DND-41 (cell line): ENCODE measurements around the gene SH3RF3.

Source experiments
- EZH2 ChIP-seq: IDR thresholded peaks from 3 replicates; pipeline ENCODE4 v1.6.1; 2012; ENCODE audit warnings: borderline replicate concordance, low read depth, mild to moderate bottlenecking, moderate library complexity, low read length, inconsistent platforms; ENCODE audit not compliant: severe bottlenecking
- TF ChIP-seq, protein P1 (sequence below): IDR thresholded peaks from 2 replicates; pipeline ENCODE4 v1.5.1; 2012; ENCODE audit warnings: borderline replicate concordance, low read length, moderate library complexity, mild to moderate bottlenecking; ENCODE audit not compliant: poor library complexity, severe bottlenecking; ENCODE audit errors: extremely low read depth

GRCh38 chr2:109195193-109196045 lies 66.4 kb downstream of the SH3RF3 start:
- TF ChIP-seq, protein P1, sequence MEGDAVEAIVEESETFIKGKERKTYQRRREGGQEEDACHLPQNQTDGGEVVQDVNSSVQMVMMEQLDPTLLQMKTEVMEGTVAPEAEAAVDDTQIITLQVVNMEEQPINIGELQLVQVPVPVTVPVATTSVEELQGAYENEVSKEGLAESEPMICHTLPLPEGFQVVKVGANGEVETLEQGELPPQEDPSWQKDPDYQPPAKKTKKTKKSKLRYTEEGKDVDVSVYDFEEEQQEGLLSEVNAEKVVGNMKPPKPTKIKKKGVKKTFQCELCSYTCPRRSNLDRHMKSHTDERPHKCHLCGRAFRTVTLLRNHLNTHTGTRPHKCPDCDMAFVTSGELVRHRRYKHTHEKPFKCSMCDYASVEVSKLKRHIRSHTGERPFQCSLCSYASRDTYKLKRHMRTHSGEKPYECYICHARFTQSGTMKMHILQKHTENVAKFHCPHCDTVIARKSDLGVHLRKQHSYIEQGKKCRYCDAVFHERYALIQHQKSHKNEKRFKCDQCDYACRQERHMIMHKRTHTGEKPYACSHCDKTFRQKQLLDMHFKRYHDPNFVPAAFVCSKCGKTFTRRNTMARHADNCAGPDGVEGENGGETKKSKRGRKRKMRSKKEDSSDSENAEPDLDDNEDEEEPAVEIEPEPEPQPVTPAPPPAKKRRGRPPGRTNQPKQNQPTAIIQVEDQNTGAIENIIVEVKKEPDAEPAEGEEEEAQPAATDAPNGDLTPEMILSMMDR = no peak
- TF ChIP-seq EZH2 = no peak
